Measurements from ENCODE around the gene SH3TC1. TPM values are rescaled to one million over a fixed set of nuclear protein-coding genes. Genes with fewer than 3 reads are reported as not detected.

Gene SH3TC1
- total RNA-seq, 1 donor from 2014 or later = 18.9 TPM

DNA sequence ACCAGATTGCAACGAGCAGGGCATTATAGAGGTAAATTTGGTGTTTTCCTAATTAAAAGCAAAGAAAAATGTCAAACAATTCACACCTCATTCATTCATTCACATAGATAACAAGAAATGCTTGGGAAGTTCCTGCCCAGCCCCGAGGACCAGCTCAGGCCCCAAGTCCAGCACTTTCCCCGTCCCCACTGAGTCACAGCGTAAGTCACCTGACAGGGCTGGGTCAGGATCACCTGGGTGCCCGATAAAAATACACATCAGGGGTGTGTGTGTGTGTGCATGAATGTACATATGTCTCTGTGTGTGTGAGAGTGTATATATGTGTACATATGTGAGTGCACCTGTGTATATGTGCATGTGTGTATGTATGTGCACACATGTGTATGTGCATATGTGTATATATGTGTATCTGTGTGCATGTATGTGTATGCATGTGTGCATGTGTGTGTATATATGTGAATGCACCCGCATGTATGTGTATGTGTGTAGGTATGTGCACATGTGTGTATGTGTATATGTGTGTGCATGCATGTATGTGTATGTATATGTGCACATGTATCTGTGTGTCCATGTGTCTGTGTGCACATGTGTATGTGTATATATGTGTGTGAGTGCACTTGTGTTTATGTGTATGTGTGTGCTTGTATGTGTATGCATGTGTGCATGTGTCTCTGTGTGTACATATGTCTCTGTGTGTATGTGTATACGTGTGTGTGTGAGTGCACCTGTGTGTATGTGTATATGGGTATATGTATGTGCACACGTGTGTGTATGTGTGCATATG lies 18.6 kb upstream of the SH3TC1 start:
- no peaks in the 10 kb centered on the region for H3K36me3 ChIP-seq (ENCODE audit: control insufficient read depth, insufficient read depth, low read length)
- H3K27me3 ChIP-seq (ENCODE audit: control insufficient read depth, insufficient read depth, low read length) = peaks cover 17% of the 10 kb centered on the region
- H3K4me3 ChIP-seq (ENCODE audit: low read depth, low read length) = no peak overlapping the region
- TF ChIP-seq, protein P1, sequence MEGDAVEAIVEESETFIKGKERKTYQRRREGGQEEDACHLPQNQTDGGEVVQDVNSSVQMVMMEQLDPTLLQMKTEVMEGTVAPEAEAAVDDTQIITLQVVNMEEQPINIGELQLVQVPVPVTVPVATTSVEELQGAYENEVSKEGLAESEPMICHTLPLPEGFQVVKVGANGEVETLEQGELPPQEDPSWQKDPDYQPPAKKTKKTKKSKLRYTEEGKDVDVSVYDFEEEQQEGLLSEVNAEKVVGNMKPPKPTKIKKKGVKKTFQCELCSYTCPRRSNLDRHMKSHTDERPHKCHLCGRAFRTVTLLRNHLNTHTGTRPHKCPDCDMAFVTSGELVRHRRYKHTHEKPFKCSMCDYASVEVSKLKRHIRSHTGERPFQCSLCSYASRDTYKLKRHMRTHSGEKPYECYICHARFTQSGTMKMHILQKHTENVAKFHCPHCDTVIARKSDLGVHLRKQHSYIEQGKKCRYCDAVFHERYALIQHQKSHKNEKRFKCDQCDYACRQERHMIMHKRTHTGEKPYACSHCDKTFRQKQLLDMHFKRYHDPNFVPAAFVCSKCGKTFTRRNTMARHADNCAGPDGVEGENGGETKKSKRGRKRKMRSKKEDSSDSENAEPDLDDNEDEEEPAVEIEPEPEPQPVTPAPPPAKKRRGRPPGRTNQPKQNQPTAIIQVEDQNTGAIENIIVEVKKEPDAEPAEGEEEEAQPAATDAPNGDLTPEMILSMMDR (IDR thresholded peaks at IDR 0.05; ENCODE audit: insufficient read depth, low read length, poor library complexity, severe bottlenecking) = no peak
- DNase-seq (ENCODE audit: low read depth) = no peak

DNA sequence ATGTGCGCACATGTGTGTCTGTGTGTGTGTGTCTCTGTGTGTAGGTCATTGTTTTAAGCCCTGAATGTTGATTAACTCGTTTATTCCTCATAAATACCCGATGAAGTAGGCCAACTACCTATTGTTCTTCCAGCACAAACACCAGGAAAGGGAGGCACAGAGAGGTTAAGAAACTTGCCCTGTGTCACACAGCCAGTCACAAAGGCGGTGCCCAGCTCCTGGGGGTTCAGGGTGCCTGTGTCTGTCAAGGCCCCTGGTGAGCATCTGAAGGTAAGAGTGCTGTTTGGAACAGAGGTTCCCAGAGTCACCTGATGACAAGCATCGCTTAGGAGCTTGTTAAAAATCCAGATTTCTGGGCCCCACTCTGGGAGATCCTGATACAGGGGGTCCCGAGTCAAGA lies 18.0 kb upstream of the SH3TC1 start:
- TF ChIP-seq, protein P1 (IDR thresholded peaks at IDR 0.05; ENCODE audit: insufficient read depth, low read length, poor library complexity, severe bottlenecking) = no peak
- Histone ChIP-seq H3K4me3 (ENCODE audit: low read depth, low read length) (no peak overlapping the region), H3K36me3 (ENCODE audit: control insufficient read depth, insufficient read depth, low read length) (no peaks in the 10 kb centered on the region), H3K27me3 (ENCODE audit: control insufficient read depth, insufficient read depth, low read length) (peaks cover 14% of the 10 kb centered on the region)
- DNase-seq (ENCODE audit: low read depth) = no peak

DNA sequence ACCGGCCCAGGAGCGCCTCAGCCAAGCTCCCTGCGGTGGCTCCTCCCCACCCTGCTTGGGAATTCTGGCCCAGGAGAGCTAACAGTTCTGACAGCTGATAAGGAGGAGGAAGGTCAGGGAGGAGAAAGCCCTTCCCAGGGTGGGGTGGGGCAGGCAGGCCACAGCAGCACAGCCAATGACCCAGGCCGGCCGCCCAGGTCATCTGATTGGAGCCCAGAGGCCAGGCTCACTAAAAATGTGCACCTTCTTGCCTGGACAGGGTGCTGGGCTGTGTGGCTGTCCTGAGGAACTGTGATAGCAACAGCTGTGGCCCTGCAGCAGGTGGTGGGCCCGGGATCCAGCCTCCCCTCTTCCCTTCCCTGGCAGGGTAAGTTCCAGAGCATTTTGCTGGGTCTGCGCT lies 17.2 kb upstream of the SH3TC1 start:
- H3K36me3 ChIP-seq (ENCODE audit: control insufficient read depth, insufficient read depth, low read length) = no peaks in the 10 kb centered on the region
- H3K27me3 ChIP-seq (ENCODE audit: control insufficient read depth, insufficient read depth, low read length) = peaks cover 11% of the 10 kb centered on the region
- no peak for DNase-seq (ENCODE audit: low read depth)
- H3K4me3 ChIP-seq (ENCODE audit: low read depth, low read length) = no peak overlapping the region
- TF ChIP-seq, protein P1 (IDR thresholded peaks at IDR 0.05; ENCODE audit: insufficient read depth, low read length, poor library complexity, severe bottlenecking) = no peak

DNA sequence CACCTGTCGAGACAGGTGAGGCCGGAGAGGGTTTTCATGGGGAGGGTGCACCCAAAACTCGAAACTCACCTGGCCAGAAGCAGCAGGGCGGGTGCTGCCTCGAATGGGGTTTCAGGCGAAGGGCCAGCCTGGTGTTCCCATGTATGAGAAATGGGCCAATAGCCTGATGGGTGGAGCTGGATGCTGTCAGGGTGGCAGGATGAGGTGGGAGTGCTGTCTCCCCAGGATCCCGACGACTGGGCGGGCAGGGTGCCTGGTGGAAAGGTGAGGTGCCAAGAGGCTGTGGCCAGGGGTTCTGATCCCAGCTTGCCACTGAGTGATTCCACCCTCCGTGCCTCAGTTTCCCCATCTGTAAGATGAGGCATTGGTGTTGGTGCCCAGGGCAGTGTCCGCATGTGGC lies 16.8 kb upstream of the SH3TC1 start:
- Histone ChIP-seq H3K36me3 (ENCODE audit: control insufficient read depth, insufficient read depth, low read length) (no peaks in the 10 kb centered on the region), H3K27me3 (ENCODE audit: control insufficient read depth, insufficient read depth, low read length) (peaks cover 11% of the 10 kb centered on the region), H3K4me3 (ENCODE audit: low read depth, low read length) (no peak overlapping the region)
- TF ChIP-seq, protein P1 (IDR thresholded peaks at IDR 0.05; ENCODE audit: insufficient read depth, low read length, poor library complexity, severe bottlenecking) = no peak
- DNase-seq (ENCODE audit: low read depth) = no peak

DNA sequence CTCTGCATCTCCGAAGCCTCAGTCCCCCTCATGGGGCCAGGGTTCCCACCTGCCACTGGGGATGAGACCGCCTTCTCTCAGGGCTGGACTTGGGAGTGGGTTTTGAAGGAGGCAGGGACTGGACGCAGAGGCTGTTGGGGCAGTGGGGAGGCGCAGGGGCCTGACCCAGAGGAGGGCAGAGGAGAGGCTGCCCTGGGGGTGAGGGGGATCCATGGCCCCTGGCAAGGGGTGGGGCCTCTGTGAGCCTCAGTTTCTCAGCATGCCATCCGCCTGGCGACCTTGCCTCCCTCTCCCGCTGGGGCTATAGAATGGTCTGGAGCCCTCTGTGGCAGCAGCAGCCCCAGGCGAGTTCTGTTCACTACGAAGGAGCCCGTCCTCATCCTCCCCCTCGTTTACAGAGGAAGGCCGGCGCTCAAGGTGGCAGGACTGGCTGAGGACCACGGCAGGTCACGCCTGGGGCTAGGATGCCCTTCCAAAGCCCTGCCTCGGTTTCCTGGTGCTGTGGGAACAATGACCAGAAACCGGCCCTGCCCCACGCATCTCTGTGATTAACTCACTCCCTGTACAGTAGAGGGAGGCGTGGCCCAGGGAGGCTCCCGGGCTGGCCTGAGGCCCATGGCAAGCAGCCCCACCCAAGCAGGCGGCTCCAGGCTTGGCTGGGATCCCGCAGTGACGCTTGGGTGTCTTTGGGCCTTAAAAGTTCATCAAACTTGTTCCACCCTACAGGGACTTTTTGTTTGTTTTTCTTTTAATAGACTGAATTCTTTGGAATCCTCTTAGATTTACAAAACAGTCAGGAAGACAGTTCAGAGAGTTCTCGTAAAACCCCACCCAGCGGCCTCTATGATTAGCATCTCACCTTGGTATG lies 16.0 kb upstream of the SH3TC1 start:
- TF ChIP-seq, protein P1 (IDR thresholded peaks at IDR 0.05; ENCODE audit: insufficient read depth, low read length, poor library complexity, severe bottlenecking) = no peak
- Histone ChIP-seq H3K36me3 (ENCODE audit: control insufficient read depth, insufficient read depth, low read length) (no peaks in the 10 kb centered on the region), H3K4me3 (ENCODE audit: low read depth, low read length) (no peak overlapping the region), H3K27me3 (ENCODE audit: control insufficient read depth, insufficient read depth, low read length) (peaks cover 7% of the 10 kb centered on the region)
- DNase-seq (ENCODE audit: low read depth) = no peak
